GM13976 (cell line): ENCODE results near the gene STBD1.
"Not testable (repeated sequence)": the region's sequence is repeated elsewhere in the genome, so short reads cannot be mapped to it uniquely, and the experiment has no call there.

Experiments
- DNase-seq: peaks from one replicate; pipeline ENCODE4 v3.0.0; 2012; ENCODE audit warnings: low spot score
- in situ Hi-C: fragments of 300-500 bp; cut with MboI; formaldehyde crosslinking; loops from one replicate; pipeline ENCODE4 v1.12.0; 2022; ENCODE audit warnings: low sequenced_read_pairs, mixed read lengths, inconsistent platforms; ENCODE audit not compliant: unreplicated experiment
- TF ChIP-seq, protein P1 (sequence below): IDR thresholded peaks from 2 replicates; pipeline ENCODE4 v1.5.1; 2012; ENCODE audit warnings: borderline replicate concordance, mild to moderate bottlenecking; ENCODE audit not compliant: insufficient read depth; ENCODE audit errors: extremely low read depth, missing control alignments, control extremely low read depth

The STBD1 gene

DNA sequence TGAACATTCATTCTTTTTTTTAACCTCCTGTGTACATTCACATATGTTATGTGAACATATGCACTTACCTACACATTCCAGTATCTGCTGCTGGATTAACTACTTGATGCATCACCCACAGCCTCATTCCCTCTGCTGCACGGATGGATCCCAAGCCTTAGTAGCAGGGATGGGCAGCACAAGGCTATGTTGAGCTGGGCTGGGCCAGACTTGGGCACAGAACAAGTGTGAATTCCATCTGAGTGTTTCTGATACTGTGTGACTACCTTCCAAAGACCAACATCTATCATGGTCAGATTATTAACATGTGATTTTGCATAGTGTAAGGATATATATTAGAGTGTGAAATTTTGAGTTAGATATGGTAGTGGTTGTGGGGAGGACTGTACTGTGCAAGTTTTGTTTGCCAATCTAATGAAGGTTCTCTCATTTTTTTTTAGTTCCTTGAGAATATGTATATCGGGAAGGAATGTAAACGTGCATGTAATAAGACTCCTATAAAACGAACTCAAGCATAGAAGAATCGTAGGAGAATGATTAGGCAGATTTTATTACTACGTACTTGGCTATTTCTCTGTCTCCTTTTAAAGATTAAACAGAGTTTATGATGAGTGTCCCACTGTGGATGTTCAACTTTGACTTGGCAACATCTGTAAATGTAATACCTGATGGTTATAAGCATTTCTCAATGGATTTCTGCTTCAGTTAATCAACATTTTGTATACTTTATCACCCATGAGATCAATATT is 23.4 kb upstream of the STBD1 start:
- TF ChIP-seq, protein P1, sequence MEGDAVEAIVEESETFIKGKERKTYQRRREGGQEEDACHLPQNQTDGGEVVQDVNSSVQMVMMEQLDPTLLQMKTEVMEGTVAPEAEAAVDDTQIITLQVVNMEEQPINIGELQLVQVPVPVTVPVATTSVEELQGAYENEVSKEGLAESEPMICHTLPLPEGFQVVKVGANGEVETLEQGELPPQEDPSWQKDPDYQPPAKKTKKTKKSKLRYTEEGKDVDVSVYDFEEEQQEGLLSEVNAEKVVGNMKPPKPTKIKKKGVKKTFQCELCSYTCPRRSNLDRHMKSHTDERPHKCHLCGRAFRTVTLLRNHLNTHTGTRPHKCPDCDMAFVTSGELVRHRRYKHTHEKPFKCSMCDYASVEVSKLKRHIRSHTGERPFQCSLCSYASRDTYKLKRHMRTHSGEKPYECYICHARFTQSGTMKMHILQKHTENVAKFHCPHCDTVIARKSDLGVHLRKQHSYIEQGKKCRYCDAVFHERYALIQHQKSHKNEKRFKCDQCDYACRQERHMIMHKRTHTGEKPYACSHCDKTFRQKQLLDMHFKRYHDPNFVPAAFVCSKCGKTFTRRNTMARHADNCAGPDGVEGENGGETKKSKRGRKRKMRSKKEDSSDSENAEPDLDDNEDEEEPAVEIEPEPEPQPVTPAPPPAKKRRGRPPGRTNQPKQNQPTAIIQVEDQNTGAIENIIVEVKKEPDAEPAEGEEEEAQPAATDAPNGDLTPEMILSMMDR, result no peak
- no peak for DNase-seq
- in situ Hi-C loops, result no loop called here

DNA sequence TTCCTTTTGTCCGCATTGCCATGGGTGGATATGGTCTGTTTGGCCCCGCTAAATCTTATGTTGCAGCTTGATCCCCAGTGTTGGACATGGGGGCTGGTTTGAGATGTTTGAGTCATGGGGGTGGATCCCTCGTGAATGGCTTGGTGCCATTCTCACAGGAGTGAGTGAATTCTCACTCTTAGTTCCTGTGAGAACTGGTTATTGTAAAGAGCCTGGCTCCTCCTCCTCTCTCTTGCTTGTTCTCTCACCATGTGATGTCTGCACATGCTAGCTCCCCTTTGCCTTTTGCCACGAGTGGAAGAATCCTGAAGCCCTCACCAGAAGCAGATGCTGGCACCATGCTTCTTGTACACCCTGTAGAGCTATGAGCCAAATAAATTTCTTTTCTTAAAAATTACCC is 22.6 kb upstream of the STBD1 start:
- DNase-seq, result no peak
- TF ChIP-seq, protein P1, result no peak

DNA sequence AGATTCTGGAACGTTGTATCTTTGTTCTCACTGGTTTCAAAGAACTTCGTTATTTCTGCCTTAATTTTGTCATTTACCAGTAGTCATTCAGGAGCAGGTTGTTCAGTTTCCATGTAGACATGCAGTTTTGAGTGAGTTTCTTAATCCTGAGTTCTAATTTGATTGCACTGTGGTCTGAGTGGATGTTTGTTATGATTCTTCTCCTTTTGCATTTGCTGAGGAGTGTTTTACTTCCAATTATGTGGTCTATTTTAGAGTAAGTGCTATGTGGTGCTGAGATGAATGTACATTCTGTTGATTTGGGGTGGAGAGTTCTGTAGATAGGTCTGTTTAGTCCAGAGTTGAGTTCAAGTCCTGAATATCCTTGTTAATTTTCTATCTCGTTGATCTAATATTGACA is 18.7 kb upstream of the STBD1 start:
- DNase-seq, in situ Hi-C loops: not testable (repeated sequence)

More for the DNA sequence above, 22.6 kb upstream of the STBD1 start:
- in situ Hi-C loops, result no loop called here

DNA sequence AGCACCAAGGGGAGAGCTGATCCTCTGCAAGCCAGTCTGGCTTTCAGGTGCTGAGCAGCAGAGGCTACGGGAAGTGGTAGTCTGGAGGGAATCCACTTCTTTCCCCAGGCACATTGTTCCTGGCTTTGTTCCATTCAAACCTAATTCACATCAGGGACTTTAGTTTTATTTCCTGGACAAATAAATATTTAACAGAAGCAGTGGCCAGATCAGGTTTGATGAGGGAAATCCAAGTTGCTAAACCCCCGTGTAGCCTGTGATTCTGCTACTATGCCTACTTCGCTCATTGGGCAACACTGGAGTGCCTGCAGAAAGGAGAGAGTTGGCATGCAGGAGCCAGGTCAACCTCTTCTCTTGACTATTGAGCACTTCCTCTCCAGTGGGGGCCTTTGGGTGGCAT is 13.8 kb upstream of the STBD1 start:
- in situ Hi-C loops, result no loop called here
- TF ChIP-seq, protein P1, result no peak
- no peak for DNase-seq

DNA sequence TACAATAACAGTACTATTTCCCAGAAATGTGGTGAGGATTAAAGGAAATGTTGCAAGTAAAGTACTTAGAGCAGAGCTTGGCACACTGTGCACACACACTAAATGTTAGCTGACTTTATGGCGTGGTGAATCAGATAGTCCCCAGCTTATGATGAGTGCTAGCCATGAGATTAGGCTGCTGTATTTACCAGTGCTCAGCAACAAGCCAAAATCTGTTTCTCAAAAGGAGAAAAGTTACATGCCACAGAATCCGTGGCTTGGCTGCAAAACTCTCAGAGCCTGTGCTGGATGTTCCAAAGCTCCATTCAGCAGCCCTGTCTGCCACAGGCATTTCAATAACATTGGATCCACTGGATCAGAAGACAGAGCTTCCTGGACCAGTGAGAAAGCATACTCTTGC is 12.8 kb upstream of the STBD1 start:
- in situ Hi-C loops, result no loop called here
- DNase-seq, result no peak
- TF ChIP-seq, protein P1, result no peak

DNA sequence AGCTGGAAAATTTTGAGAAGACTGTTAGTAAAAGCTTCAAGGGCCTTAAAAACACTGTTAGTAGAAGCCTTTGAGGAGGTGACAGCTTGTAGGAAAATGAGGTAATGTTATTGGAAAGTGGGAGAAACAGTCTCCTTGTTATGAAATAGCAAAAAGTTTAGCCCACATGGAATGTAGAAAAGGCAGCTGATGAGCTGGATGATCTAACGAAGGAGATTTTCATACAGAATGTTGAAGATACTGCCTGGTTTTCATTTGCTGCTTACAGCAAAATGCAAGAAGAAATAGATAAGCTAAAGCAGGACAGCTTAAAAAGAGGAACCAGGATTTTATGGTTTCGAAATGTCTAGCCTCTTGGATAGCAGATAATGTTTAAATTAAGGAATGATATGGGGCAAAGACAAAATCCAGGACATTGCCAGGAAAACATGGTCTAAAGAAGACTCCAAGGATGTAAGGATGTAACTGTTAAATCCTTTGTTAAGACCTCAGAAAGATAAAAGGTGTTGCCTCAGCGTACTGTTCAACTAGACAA is 10.2 kb upstream of the STBD1 start:
- in situ Hi-C loops, result no loop called here
- TF ChIP-seq, protein P1, result no peak

DNA sequence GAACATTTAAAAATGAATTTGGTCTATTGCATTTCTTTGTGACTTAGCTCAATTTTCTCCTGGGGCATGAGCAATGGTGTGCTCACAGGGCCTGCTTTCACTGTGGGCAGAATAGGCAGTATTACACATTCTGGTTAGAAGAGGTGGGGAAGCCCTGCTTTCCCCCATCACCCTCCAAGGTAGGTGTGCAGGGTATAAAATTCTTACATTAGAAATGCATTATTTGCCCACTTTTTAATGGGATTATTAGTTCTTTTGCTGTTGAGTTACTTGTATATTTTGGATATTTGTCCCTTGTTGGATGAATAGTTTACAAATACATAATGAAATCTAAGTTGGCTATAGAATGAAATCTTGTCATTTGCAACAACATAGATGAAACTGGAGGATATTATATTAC is 8.3 kb upstream of the STBD1 start:
- TF ChIP-seq, protein P1, result no peak
- in situ Hi-C loops, result no loop called here
- no peak for DNase-seq

More for the DNA sequence above, 10.2 kb upstream of the STBD1 start:
- no peak for DNase-seq
